ENCODE measurements around the gene NFKBIE. TPM values are rescaled to one million over a fixed set of nuclear protein-coding genes. Genes with fewer than 3 reads are reported as not detected.
A peak's percentile ranks its signal among the peaks of the same experiment; 100 is the strongest.

NFKBIE gene
- total and polyA plus RNA-seq, 9 of the 15 experiments (the other 6 are each of a cell fraction or from before 2014, with no cell fraction given), result 2.1 to 16.4 (median 11.7) TPM

DNA sequence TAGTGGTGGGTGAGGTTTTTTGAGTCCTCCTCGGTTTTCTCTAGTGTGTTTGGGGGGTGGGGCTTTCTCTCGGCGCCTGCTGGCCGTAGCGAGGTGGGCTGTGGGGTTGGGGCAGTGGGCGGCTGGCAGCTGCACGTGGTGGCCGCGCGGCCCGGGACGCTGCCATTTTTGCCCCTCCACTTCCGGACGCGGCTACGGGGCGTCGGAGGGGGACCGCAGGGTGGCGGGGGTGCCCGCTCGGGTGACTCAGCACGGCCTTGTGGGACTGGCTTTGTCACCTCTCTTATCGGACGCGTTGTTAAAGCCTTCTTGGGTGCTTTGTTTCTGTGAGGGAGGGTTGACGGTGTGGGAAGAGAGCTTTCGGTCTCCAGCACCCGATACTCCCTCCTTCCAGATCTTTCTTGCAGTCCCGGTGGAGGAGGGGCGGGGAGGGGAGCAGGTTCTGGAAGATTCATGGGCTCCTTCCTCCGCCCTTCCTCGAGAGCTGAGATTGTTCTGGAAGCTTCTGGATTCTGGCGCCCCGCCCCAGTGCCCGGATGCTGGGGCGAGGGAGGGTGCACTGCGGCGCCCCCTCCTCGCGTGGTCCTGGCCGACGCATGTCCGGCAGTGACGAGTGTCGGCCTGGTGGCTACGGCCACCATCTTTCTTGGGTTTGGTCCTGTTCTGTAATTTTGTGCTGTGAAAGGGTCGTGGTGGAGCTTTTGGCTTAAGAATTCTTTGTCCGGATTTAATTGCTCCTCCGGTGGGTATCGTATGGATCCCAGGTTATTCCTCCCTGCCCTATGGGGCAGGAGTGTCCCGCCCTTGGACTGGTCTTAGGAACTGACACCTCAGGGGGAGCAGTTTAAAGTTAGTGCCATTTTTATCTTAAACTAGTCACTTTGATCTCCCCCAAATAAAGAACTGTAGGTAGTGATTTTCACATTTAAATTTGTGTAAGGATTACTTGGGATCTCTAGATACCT, 17.7 kb downstream of the NFKBIE start (continued):
- TF ChIP-seq ZNF609 (CRISPR knock-in tag; IDR thresholded peaks at IDR 0.05; ENCODE audit: borderline replicate concordance) (peak; percentile 86), COPS2 (conservative IDR thresholded peaks at IDR 0.05) (no peak), FOXP1 (CRISPR knock-in tag; IDR thresholded peaks at IDR 0.05) (peak; percentile 17; the same call in 1 of the 2 replicates), MCM3 (IDR thresholded peaks at IDR 0.05) (no peak), ZNF253 (CRISPR knock-in tag; conservative IDR thresholded peaks at IDR 0.05) (no peak), RBM25 (IDR thresholded peaks at IDR 0.05; ENCODE audit: low read depth, low read length, severe bottlenecking) (peak; percentile 6), TARDBP (IDR thresholded peaks at IDR 0.05) (0 out of 2 replicates have a peak, but pooled peaks have one; percentile 14), FOXA3 (CRISPR knock-in tag; conservative IDR thresholded peaks at IDR 0.05 in 1 of 2, IDR thresholded peaks at IDR 0.05 in 1 of 2) (peak in 1 of 2 experiments; percentile 1; a peak in 1 of 4 replicates)
- TF ChIP-seq, protein P1, sequence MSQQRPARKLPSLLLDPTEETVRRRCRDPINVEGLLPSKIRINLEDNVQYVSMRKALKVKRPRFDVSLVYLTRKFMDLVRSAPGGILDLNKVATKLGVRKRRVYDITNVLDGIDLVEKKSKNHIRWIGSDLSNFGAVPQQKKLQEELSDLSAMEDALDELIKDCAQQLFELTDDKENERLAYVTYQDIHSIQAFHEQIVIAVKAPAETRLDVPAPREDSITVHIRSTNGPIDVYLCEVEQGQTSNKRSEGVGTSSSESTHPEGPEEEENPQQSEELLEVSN (IDR thresholded peaks at IDR 0.05; ENCODE audit: borderline replicate concordance in 1 of 2, extremely low read depth in 1 of 2, insufficient read depth in 1 of 2, insufficient read length in 1 of 2, low read depth in 1 of 2, low read length in 1 of 2, poor library complexity in 1 of 2, severe bottlenecking in 1 of 2), result peak; percentile 13 to 77
- TF ChIP-seq, protein P2, sequence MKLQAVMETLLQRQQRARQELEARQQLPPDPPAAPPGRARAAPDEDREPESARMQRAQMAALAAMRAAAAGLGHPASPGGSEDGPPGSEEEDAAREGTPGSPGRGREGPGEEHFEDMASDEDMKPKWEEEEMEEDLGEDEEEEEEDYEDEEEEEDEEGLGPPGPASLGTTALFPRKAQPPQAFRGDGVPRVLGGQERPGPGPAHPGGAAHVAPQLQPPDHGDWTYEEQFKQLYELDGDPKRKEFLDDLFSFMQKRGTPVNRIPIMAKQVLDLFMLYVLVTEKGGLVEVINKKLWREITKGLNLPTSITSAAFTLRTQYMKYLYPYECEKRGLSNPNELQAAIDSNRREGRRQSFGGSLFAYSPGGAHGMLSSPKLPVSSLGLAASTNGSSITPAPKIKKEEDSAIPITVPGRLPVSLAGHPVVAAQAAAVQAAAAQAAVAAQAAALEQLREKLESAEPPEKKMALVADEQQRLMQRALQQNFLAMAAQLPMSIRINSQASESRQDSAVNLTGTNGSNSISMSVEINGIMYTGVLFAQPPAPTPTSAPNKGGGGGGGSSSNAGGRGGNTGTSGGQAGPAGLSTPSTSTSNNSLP (IDR thresholded peaks at IDR 0.05; ENCODE audit: borderline replicate concordance, low read depth, low read length), result no peak
- TF ChIP-seq, protein P3, sequence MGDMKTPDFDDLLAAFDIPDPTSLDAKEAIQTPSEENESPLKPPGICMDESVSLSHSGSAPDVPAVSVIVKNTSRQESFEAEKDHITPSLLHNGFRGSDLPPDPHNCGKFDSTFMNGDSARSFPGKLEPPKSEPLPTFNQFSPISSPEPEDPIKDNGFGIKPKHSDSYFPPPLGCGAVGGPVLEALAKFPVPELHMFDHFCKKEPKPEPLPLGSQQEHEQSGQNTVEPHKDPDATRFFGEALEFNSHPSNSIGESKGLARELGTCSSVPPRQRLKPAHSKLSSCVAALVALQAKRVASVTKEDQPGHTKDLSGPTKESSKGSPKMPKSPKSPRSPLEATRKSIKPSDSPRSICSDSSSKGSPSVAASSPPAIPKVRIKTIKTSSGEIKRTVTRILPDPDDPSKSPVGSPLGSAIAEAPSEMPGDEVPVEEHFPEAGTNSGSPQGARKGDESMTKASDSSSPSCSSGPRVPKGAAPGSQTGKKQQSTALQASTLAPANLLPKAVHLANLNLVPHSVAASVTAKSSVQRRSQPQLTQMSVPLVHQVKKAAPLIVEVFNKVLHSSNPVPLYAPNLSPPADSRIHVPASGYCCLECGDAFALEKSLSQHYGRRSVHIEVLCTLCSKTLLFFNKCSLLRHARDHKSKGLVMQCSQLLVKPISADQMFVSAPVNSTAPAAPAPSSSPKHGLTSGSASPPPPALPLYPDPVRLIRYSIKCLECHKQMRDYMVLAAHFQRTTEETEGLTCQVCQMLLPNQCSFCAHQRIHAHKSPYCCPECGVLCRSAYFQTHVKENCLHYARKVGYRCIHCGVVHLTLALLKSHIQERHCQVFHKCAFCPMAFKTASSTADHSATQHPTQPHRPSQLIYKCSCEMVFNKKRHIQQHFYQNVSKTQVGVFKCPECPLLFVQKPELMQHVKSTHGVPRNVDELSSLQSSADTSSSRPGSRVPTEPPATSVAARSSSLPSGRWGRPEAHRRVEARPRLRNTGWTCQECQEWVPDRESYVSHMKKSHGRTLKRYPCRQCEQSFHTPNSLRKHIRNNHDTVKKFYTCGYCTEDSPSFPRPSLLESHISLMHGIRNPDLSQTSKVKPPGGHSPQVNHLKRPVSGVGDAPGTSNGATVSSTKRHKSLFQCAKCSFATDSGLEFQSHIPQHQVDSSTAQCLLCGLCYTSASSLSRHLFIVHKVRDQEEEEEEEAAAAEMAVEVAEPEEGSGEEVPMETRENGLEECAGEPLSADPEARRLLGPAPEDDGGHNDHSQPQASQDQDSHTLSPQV (IDR thresholded peaks at IDR 0.05), result 0 out of 2 replicates have a peak, but pooled peaks have one; percentile 31
